Activated CD8-positive, alpha-beta memory T cell treated with anti-CD3 and anti-CD28 coated beads, Interleukin-2, amount 10 ng/mL, durations not matched to agents 7 days and 5 days (primary cell): ENCODE results near the gene TUBB6. TPM values are rescaled to one million over a fixed set of nuclear protein-coding genes. Genes with fewer than 3 reads are reported as not detected.

Experiments
- ATAC-seq: fragments of 150-1000 bp; cut with Tn5 transposase; one replicate; pipeline ENCODE4 v1.10.0; 2021; ENCODE audit warnings: moderate library complexity
- CTCF ChIA-PET: fragments of 350-600 bp; sonication (Branson Sonifier 250); formaldehyde crosslinking; loops from one replicate; lab custom pipeline; 2021; ENCODE audit warnings: antibody characterized with exemption; lab: Charles Lee
- DNase-seq: peaks from one replicate; pipeline ENCODE4 v3.0.0-alpha.2; 2020
- H3K27ac Mint-ChIP-seq: one replicate; pipeline ENCODE4 v1.8.0; 2021; ENCODE audit warnings: mild to moderate bottlenecking, mixed read lengths
- H3K27me3 Mint-ChIP-seq: one replicate; pipeline ENCODE4 v1.8.0; 2021; ENCODE audit warnings: mixed read lengths
- H3K36me3 Mint-ChIP-seq: one replicate; pipeline ENCODE4 v1.8.0; 2021; ENCODE audit warnings: mild to moderate bottlenecking, mixed read lengths
- H3K4me1 Mint-ChIP-seq: one replicate; pipeline ENCODE4 v1.8.0; 2021; ENCODE audit warnings: mixed read lengths
- H3K4me3 Mint-ChIP-seq: one replicate; pipeline ENCODE4 v1.8.0; 2021; ENCODE audit warnings: mild to moderate bottlenecking, moderate library complexity, mixed read lengths
- H3K9me3 Mint-ChIP-seq: one replicate; pipeline ENCODE4 v1.8.0; 2022; ENCODE audit warnings: low read depth, mixed read lengths
- total RNA-seq, 2 experiments: library from RNA; stranded (reverse); gene quantifications; one replicate each; pipeline ENCODE4 v1.2.3, GENCODE V29; 2021

TUBB6 gene
- 10 to 100 TPM; 14.7 to 39.0 TPM for total RNA-seq

- H3K27ac Mint-ChIP-seq: no peak within 1 kb of the TSS
- DNase-seq: peak; percentile 47
- H3K9me3 Mint-ChIP-seq: peaks cover 3% of the 10 kb centered on the region
- peaks cover 15% of the 10 kb centered on the region for H3K36me3 Mint-ChIP-seq
- H3K4me3 Mint-ChIP-seq: peak within 1 kb of the TSS; percentile 71
- H3K27me3 Mint-ChIP-seq: peaks cover 54% of the 10 kb centered on the region
- peaks cover 15% of the 10 kb centered on the region for H3K4me1 Mint-ChIP-seq
- CTCF ChIA-PET: interaction anchor here (2.2 kb wide), 1 partner anchor 21 kb away, joined by 6 read pairs; no protein-coding TSS in a partner anchor
- peak; percentile 63 for ATAC-seq
Observed at GRCh38 chr18:12307701-12308385, at the start of gene TUBB6. Gene TUBB6 (plus strand): TSS chr18:12308241. CDS start chr18:12308293, 52 bp downstream.

GRCh38 chr18:12258719-12259705 lies 49.0 kb upstream of the TUBB6 start:
- Mint-ChIP-seq H3K27ac (no peak overlapping the region), H3K4me3 (no peak overlapping the region), H3K4me1 (no peaks in the 10 kb centered on the region), H3K27me3 (peaks cover 56% of the 10 kb centered on the region), H3K36me3 (no peaks in the 10 kb centered on the region), H3K9me3 (no peaks in the 10 kb centered on the region)
- no peak for ATAC-seq
- no peak for DNase-seq
- CTCF ChIA-PET: interaction anchor here (2.5 kb wide), 1 partner anchor 13 kb away, joined by 11 read pairs; no protein-coding TSS in a partner anchor

- Mint-ChIP-seq H3K4me1 (no peaks in the 10 kb centered on the region), H3K27ac (no peak overlapping the region), H3K9me3 (no peaks in the 10 kb centered on the region), H3K27me3 (peaks cover 44% of the 10 kb centered on the region), H3K4me3 (no peak overlapping the region), H3K36me3 (no peaks in the 10 kb centered on the region)
- ATAC-seq (no peak), DNase-seq (no peak)
- CTCF ChIA-PET: interaction anchor here (0.6 kb wide), 1 partner anchor 9 kb away, joined by 3 read pairs; no protein-coding TSS in a partner anchor
Observed at GRCh38 chr18:12262748-12263147, 45.3 kb upstream of the TUBB6 start.

GRCh38 chr18:12264864-12265263 lies 43.2 kb upstream of the TUBB6 start:
- Mint-ChIP-seq H3K36me3 (no peaks in the 10 kb centered on the region), H3K27me3 (peaks cover 42% of the 10 kb centered on the region), H3K4me3 (no peak overlapping the region), H3K4me1 (no peaks in the 10 kb centered on the region), H3K9me3 (no peaks in the 10 kb centered on the region), H3K27ac (no peak overlapping the region)
- no peak for DNase-seq
- CTCF ChIA-PET: interaction anchor here (1.0 to 1.4 kb wide), 2 partner anchors 28 to 45 kb away, joined by 3 to 4 read pairs; no protein-coding TSS in a partner anchor
- no peak for ATAC-seq

GRCh38 chr18:12271376-12272235 lies 36.4 kb upstream of the TUBB6 start:
- no peak overlapping the region for H3K27ac Mint-ChIP-seq
- ATAC-seq: peak; percentile 86

GRCh38 chr18:12274793-12275192 lies 33.2 kb upstream of the TUBB6 start:
- Mint-ChIP-seq H3K9me3 (no peaks in the 10 kb centered on the region), H3K36me3 (no peaks in the 10 kb centered on the region)

More at GRCh38 chr18:12271376-12272235, 36.4 kb upstream of the TUBB6 start:
- CTCF ChIA-PET: interaction anchor here (0.7 to 2.6 kb wide), 15 partner anchors 9 to 362 kb away, joined by 3 to 15 read pairs (median 4); no protein-coding TSS in a partner anchor
- peaks cover 18% of the 10 kb centered on the region for H3K27me3 Mint-ChIP-seq
- no peaks in the 10 kb centered on the region for H3K9me3 Mint-ChIP-seq
- peak; percentile 52 for DNase-seq
- H3K4me3 Mint-ChIP-seq: peak overlapping the region; percentile 53
- no peaks in the 10 kb centered on the region for H3K36me3 Mint-ChIP-seq
- H3K4me1 Mint-ChIP-seq: no peaks in the 10 kb centered on the region

GRCh38 chr18:12276736-12277554 lies 31.1 kb upstream of the TUBB6 start:
- peaks cover 3% of the 10 kb centered on the region for H3K4me1 Mint-ChIP-seq
- ATAC-seq (no peak), DNase-seq (no peak)
- H3K27ac Mint-ChIP-seq: no peak overlapping the region
- H3K27me3 Mint-ChIP-seq: peaks cover 11% of the 10 kb centered on the region
- H3K36me3 Mint-ChIP-seq: no peaks in the 10 kb centered on the region
- CTCF ChIA-PET: no interaction called here
- no peak overlapping the region for H3K4me3 Mint-ChIP-seq
- H3K9me3 Mint-ChIP-seq: no peaks in the 10 kb centered on the region

More at GRCh38 chr18:12274793-12275192, 33.2 kb upstream of the TUBB6 start:
- Mint-ChIP-seq H3K4me3 (no peak overlapping the region), H3K27ac (no peak overlapping the region), H3K4me1 (peaks cover 3% of the 10 kb centered on the region), H3K27me3 (peaks cover 13% of the 10 kb centered on the region)
- CTCF ChIA-PET: no interaction called here
- DNase-seq (no peak), ATAC-seq (no peak)

- Mint-ChIP-seq H3K27me3 (peaks cover 14% of the 10 kb centered on the region), H3K4me3 (no peak overlapping the region), H3K36me3 (no peaks in the 10 kb centered on the region), H3K4me1 (peaks cover 3% of the 10 kb centered on the region), H3K27ac (no peak overlapping the region), H3K9me3 (no peaks in the 10 kb centered on the region)
- no peak for DNase-seq
- ATAC-seq: no peak
- CTCF ChIA-PET: no interaction called here
Observed at GRCh38 chr18:12278215-12278671, 29.8 kb upstream of the TUBB6 start.

- H3K27me3 Mint-ChIP-seq: peaks cover 20% of the 10 kb centered on the region
- ATAC-seq: no peak
- H3K27ac Mint-ChIP-seq: no peak overlapping the region
- no peak for DNase-seq
- CTCF ChIA-PET: interaction anchor here (1.1 kb wide), 1 partner anchor 40 kb away, joined by 3 read pairs; no protein-coding TSS in a partner anchor
- peaks cover 3% of the 10 kb centered on the region for H3K4me1 Mint-ChIP-seq
- no peak overlapping the region for H3K4me3 Mint-ChIP-seq
- H3K9me3 Mint-ChIP-seq: no peaks in the 10 kb centered on the region
- no peaks in the 10 kb centered on the region for H3K36me3 Mint-ChIP-seq
Observed at GRCh38 chr18:12278741-12279682, 29.0 kb upstream of the TUBB6 start.

GRCh38 chr18:12279781-12280531 lies 28.1 kb upstream of the TUBB6 start:
- Mint-ChIP-seq H3K36me3 (no peaks in the 10 kb centered on the region), H3K27ac (no peak overlapping the region), H3K9me3 (no peaks in the 10 kb centered on the region), H3K27me3 (peaks cover 29% of the 10 kb centered on the region), H3K4me1 (peaks cover 3% of the 10 kb centered on the region), H3K4me3 (no peak overlapping the region)
- CTCF ChIA-PET: interaction anchor here (1.1 kb wide), 1 partner anchor 41 kb away, joined by 3 read pairs; no protein-coding TSS in a partner anchor
- no peak for ATAC-seq
- no peak for DNase-seq
